ENCODE data around the gene PHF20.
"Not testable (repeated sequence)": the region's sequence is repeated elsewhere in the genome, so short reads cannot be mapped to it uniquely, and the experiment has no call there.

The PHF20 gene

DNA sequence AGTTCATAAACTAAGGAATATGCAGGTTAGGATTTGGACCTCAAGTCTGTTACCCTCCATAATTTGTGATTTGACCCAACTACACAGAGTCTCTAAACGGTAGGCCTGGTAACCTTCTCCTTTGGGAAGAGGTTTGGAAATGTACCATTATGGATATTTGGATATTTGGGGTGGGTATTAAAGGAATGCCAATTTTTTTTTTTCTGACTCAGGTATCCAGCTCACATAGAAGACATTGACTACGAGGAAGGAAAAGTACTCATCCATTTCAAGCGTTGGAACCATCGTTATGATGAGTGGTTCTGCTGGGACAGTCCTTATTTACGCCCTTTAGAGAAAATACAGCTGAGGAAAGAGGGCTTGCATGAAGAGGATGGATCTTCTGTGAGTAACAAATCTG is 70.5 kb downstream of the PHF20 start:
- no peak for DNase-seq

DNA sequence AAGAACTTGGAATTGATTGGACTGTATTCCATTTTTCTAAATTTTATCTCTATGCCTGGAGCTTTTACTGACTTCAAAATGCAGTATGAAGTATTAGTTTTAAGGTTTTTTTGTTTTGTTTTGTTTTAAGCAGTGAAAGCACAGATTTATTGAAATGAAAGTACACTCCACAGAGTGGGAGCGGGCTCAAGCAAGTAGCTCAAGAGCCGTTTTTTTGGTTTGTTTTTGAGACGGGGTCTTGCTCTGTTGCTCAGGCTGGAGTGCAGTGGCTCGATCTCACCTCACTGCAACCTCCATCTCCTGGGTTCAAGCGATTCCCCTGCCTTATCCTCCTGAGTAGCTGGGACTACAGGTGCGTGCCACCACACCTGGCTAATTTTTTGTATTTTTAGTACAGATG is 72.1 kb downstream of the PHF20 start:
- DNase-seq = not testable (repeated sequence)

DNA sequence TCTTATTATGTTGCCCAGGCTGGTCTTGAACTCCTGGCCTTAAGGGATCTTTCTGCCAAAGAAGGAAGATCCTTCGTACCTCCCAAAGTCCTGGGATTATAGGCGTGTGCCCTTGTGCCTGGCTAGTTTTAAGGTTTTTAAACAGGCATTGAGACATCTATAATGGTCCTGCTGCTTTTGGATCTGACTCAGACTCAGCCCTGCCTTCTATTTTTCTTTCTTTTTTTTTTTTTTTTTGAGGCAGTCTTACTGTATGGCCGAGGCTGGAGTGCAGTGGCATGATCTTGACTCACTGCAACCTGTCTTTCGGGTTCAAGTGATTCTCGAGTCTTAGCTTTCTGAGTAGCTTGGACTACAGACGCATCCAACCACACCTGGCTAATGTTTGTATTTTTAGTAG is 73.7 kb downstream of the PHF20 start:
- no peak for DNase-seq

DNA sequence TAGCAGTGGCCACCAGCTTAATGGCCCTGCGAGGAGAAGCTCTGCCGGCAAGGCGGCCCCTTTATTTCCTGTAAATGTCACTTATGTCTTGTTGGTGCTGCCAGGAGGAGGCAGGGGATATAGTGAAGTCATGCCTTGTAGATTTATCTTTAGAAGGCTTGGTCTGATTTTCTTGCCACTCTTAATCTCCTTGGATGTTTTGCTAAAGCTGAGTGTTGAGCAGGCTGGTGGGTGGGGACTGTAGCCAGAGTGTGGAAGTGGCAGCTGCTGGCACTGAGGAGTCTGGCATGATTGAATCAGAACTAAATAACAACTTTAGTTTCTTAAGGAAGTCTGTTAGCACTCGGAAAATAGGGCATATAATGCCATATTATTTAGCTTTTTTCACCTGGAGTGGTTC is 77.9 kb downstream of the PHF20 start:
- no peak for DNase-seq

DNA sequence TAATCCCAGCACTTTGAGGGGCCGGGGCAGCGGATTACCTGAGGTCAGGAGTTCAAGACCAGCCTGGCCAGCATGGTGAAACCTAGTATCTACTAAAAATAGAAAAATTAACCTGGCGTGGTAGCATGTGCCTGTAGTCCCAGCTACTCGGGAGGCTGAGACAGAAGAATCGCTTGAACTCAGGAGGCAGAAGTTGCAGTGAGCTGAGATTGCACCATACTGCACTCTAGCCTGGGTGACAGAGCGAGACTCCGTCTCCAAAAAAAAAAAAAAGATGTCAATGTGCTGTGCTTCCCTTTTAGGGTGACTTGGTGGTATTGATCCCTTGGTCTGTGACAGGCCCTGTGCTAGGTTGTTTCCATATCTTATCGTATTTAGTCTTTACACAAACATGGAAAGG is 79.8 kb downstream of the PHF20 start:
- not testable (repeated sequence) for DNase-seq

DNA sequence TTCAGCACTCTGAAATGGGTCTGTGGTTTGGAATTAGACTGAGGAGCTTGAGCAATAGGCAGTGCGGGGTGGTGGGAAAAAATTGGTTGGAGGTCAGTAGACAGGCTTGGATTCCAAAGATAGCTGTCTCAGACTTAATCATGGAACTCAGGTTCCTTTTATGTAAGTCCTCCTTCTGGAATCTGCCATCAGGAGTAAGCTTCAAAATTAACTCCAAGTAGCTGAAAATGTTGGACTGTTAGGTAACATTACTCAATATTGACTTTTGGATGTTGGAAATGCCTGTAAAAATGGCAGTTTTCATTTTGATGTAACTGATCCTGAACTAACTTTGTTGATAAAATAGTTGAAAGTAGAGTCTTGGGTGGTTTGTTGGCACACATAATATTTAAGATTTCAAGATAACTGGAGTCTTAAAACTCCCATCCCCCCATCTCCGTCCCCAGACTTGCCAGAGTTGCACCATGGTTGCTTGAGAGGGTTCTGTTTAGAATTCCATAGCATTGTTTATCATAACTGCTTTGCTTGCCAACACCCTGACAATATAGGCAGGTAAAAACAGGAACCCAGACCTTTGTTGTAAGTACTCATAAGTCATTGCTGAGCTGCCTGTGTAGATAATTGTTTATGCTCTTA is 83.0 kb downstream of the PHF20 start:
- DNase-seq = no peak

DNA sequence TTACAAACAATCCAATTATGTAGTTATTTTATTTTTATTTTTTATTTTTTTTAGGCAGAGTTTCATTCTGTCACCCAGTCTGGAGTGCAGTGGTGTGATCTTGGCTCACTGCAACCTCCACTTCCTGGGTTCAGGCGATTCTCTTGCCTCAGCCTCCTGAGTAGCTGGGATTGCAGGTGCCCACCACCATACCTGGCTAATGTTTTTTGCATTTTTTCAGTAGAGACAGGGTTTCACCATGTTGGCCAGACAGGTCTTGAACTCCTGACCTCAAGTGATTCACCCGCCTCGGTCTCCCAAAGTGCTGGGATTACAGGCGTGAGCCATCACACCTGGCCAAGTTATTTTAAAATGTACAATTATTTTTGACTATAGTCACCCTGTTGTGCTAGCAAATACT is 83.8 kb downstream of the PHF20 start:
- not testable (repeated sequence) for DNase-seq

DNA sequence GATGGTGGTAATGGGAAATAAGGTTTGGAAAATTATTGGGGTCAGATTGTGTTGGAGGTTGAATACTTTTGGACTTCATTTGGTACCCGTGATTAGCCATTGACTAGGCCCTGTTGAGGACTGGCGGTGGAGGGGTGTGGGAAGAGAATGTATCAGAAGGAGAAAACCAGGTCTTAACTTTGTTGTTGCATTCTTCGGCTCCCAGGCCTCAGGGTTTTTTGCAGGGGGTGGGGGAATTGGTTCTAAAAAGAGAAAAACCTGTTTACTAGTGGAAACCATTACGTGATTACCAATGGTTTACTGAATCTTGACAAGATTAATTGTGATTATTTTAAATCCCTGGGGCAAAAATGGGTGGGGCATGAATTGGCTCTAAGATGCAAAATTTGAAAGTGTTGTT is 85.1 kb downstream of the PHF20 start:
- no peak for DNase-seq

DNA sequence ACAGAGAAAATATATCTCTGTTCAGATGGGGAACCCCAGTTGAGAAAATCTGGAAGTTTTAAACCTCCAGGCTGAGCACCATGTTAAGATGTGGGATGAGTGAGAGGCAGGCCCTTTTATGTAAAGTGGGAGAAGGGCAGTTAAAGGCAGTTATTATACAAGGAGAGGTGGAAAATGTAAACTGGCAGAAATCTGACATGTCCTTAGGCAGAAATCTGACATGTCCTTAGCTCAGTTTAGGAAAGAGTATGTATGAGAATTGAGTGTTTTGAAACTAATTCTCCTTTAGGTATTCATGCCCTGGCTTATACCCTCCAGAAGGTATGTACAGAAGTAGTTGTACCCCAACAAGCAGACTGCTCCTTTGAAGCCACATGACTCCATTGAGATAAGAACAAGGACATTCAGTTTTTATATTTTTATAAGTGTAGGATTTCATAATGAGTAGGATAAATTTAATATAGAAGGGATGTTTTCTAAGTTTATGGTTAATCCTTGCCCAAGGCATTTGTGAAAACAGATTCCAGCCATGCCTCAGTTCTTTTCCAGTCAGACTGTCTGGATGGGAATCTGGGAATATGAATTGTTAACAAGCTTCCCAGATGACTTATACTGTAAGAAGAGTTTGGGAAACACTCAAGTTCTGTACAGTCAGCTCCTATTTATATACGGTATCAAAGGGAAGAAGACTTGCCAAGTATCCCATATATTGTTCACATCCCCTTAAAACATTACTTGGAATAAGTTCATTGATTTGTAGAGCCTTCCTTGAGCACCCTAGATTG is 94.8 kb downstream of the PHF20 start:
- no peak for DNase-seq

DNA sequence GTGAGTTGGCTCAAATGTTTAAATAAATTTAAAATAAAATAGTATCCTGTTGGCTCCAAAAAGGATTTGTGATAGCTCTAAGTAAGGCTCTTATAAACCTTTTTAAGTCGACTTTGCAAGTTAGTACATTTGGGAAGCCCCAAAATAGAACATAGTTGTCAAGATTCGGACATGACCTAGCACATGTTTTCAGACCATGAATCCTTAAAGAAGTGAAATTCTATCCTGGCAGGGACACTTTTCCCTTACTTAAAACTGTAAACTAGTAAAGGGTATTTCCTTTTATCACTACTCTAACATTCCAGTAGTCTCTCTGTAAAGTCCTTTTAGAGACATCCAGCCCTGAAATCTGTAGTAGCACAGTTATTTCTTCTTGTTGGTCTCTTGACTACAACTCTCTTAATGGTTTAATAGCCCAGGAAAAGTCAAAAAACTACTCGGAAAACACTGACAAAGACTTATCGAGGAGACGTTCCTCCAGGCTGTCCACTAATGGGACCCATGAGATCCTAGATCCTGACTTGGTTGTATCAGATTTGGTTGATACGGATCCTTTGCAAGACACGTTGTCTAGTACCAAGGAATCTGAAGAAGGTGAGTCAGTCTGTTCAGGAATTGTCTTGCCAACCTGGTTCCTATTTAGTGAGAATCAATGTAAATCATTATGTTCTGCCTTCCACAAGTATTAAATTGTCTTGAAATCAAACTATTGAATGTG is 98.9 kb downstream of the PHF20 start:
- no peak for DNase-seq

DNA sequence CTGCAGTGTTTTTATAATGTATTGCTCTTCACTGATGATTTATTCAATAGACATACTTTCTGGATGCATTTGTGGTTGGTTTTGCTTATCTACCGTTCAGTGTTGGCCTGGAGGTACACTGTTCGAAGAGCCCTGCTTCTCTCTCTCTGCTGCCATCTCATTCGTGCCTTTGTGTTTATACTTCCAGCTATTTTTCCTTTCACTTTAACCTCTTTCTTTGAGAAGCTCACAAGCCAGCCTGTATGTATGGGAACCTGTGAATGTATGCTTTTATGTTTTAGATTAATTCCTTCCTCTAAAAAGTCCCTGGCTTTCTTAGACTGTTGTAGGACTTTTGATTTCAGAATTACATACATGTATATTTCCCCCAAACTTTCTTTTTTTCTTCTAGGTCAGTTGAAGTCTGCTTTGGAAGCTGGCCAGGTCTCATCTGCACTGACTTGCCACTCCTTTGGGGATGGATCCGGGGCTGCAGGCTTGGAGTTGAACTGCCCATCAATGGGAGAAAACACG is 99.5 kb downstream of the PHF20 start:
- DNase-seq = no peak

DNA sequence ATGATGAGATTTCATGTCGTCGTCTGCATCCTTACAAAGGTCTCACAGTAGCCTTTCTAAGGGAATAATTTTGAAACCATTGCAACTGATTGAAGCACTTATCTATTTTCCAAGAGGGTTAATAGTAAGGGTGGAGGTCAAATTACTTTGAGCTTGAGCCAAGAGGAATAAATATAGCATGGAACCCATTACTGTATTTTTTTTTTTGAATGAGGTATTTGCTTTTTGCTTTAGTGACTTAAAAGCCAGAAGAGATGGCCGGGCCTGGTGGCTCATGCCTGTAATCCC is 104.2 kb downstream of the PHF20 start:
- DNase-seq = no peak

DNA sequence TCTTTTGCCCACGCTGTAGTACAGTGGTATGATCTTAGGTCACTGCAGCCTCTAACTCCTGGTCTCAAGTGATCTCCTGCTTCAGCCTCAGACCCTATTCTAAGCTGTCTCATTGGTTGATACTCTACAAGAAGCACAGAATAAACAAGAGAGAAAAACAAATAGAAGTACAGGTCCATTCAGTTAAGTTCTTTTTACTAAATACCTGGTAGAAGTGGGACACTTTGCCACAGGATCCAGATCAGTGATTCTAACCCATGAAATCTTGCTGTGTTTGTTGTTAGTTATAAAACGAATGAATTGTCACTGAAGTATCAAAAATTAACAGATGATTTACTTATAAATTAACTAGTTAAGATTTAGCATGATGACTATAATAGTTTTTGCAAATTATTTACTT is 105.8 kb downstream of the PHF20 start:
- DNase-seq = no peak

DNA sequence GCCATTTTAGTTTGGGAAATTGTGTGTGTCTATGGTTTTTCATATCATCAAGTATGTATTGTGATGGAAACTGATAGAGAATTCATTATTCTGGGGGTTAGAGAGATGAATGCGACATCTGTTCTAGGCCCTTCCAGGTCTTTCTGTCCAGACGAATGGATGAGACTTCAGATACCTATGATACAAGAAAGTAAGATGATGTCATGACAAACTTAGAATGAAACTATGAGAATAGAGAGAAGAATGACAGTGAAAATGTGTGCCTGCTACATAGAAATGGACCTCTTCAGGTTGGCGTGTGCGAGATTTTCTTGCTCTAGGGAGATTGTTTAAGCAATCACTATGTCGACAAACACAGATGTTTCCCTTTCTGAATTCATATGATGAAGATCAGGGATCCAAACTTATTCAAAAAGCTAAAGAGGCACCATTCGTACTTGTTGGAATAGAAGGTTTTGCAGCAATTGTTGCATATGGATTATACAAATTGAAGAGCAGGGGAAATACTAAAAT is 106.4 kb downstream of the PHF20 start:
- no peak for DNase-seq

DNA sequence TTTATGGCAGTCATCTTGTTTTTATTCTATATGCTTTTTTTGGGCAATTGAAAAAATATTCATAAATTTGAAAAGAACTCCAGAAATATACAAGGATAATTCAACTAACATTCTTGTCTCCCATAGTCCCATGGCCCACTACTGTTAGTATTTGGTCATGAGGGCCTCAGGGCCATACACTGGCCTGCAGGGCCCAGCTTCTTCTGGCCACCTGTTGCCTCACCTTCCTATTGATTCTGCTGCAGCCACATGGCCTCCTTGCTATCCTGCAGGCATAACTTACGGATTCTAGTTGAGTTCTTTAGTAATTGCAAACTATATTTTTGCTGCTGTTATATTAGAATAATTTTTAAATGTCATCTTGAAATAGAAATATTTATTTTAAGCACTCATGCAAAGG is 109.9 kb downstream of the PHF20 start:
- no peak for DNase-seq

DNA sequence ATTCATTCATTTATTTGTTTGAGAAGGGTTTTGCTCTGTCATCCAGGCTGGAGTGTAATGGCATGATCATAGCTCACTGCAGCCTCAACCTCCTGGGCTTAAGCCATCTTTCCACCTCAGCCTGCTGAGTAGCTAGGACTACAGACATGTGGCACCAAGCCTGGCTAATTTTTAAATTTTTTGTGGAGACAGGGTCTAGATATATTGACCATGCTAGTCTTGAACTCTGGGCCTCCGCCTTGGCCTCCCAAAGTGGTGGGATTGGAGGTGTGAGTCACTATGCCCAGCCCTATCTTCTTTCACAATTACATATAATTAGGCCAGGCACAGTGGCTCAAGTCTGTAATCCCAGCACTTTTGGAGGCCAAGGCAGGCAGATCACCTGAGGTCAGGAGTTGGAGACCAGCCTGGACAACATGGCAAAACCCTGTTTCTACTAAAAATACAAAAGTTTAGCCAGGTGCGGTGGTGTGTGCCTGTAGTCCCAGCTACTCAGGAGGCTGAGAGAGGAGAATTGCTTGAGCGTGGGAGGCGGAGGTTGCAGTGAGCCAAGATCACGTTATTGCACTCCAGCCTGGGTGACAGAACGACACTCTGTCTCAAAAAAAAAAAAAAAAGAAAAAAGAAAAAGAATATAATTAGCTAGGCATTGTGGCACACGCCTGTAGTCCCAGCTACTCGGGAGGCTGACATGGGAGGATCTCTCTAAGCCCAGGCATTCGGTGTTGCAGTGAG is 110.8 kb downstream of the PHF20 start:
- not testable (repeated sequence) for DNase-seq

DNA sequence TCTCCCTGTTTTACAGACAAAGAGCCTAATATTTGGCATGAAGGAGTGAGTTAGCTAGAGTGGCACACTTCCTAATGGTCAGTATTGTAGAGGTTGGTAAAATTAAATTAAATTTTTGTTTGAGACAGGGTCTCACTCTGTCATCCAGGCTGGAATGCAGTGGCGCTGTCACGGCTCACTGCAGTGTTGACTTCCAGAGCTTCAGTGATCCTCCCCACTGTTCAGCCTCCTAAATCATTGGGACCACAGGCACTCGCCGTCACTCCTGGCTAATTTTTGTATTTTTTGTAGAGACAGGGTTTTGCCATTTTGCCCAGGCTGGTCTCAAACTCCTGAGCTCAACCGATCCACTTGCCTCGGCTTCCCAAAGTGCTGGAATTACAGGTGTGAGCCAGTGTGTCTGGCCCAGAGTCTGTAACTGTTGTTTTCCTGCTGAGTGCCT is 111.5 kb downstream of the PHF20 start:
- DNase-seq = no peak

DNA sequence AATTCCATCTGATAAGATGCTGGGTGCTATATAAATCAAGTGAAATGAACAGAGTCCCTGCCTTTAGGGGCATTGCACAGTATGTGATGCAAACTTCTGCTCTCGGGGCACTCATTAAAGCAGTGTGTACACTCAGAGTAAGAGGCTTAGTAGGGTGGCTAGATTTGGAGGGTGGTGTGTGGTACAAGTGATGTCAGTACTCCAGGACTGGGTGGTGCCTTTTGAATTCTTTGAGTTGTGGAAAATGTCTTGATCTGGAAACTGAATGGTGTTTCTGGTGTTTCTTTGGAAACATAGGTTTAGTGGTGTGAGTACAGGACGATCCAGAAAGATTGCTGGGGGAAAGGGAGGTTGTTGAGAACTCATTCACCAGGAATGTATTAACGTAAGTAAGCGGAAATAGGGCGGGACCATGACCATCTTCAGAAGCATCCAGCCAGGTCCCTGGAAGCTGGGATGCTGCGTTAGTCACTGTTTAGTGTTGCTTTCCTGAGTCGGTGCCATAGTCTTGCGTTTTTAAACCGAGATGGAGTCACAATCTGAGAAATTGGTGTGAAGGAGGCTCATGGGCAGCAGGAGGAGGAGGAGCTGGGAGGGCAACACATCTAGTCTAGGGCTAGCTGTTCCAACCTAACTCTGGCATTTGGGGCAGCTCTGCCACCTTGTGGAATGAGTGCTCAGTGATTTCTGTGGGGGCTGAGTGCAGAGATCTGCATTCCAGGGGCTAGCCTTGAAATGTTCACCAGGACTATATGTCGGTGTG is 112.1 kb downstream of the PHF20 start:
- DNase-seq = peak; percentile 57

DNA sequence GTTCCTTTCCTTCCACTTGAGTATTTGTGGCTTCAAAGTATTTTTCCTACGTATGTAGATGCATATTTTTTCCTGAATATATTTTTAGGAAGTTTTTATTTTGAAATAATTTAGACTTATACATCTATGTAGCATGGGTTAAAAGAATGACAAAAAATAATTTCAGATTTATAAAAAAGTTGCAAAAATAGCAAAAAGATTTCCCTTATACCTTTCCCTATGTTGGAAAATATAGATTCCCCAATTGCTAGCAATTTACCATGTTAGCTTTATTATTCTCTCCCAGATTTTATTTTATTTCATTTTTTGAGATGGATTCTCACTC is 112.7 kb downstream of the PHF20 start:
- DNase-seq = no peak

DNA sequence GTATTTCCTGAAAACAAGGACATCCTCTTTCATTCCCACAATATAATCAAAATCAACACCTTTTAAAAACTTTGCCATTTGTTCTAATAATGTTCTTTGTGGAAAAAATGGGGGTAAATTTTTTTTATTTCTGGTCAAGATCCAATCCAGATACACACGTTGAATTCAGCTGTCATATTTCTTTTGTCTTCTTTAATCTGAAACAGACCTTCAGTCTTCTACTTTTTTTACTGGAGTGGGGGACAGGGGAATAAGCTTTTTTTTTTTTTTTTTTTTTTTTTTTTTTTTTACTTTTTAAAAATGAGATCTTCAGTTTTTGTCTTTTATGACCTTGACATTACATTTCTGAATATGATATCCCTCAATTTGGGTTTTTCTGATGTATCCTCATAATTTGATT is 113.4 kb downstream of the PHF20 start:
- no peak for DNase-seq

DNA sequence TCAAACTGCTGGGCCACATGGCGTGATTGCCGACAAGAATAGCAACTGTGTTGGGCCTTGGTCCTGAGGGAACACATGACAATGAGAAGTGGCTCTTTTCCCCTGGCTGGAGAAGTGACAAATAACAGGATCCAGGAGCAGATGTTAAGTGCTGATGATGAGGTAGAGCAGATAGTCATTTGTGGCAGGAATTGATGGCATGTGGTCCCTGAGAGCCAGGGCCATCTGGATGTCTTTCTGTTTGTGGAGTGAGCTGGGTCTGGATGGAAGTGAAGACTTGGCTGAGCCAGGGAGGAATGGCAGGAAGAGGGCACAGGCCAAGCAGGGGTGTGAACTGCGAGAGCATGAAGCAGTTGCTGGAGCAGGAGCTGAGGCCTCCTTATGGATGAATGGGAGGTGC is 114.7 kb downstream of the PHF20 start:
- no peak for DNase-seq

DNA sequence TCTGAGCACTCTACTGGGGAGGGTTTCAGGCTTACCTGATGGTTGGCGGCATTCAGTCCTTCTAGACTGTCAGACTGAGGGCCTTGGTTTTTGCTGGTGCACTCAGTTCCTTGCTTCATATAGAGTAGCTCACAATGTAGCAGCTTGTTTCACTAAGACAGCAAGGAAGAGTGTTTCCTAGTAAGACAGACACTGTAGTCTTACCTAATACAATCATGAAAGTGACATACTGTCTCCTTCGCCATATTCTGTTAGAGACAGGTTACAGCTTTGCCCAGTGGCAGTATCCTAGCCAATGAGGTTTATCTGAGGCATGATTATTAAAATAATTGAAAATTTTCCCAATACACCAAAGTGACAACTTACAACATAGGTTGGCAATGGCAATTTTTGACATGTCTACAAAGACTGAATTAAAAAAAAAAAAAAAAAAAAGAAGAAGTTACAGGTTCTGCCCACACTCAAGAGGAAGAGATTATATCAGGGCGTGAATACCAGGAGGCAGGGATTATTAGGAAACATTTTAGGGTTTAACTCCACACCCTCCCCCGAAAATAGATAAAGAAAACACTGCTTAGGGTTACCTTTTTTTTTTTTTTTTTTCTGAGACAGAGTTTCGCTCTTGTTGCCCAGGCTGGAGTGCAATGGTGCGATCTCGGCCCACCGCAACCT is 115.7 kb downstream of the PHF20 start:
- no peak for DNase-seq

Data from stimulated activated CD4-positive, alpha-beta T cell treated with anti-CD3 and anti-CD28 coated beads, Interleukin-15, amount 100 ng/mL, for 24 hours (primary cell).